SK-N-SH (cell line): ENCODE data around the gene SCRN1.

Experiments used
- POLR2AphosphoS5 ChIP-seq: IDR thresholded peaks from 2 replicates; pipeline ENCODE4 v1.6.1; 2012; ENCODE audit warnings: low read depth, low read length
- TF ChIP-seq, protein P1 (sequence below): fragments of 200-600 bp; sonication (generic); IDR thresholded peaks from 2 replicates; pipeline ENCODE4 v1.6.1; 2017; ENCODE audit warnings: antibody characterized with exemption, mild to moderate bottlenecking, moderate library complexity

GRCh38 chr7:29894256-29894655, 95.3 kb downstream of the SCRN1 start:
- TF ChIP-seq, protein P1, sequence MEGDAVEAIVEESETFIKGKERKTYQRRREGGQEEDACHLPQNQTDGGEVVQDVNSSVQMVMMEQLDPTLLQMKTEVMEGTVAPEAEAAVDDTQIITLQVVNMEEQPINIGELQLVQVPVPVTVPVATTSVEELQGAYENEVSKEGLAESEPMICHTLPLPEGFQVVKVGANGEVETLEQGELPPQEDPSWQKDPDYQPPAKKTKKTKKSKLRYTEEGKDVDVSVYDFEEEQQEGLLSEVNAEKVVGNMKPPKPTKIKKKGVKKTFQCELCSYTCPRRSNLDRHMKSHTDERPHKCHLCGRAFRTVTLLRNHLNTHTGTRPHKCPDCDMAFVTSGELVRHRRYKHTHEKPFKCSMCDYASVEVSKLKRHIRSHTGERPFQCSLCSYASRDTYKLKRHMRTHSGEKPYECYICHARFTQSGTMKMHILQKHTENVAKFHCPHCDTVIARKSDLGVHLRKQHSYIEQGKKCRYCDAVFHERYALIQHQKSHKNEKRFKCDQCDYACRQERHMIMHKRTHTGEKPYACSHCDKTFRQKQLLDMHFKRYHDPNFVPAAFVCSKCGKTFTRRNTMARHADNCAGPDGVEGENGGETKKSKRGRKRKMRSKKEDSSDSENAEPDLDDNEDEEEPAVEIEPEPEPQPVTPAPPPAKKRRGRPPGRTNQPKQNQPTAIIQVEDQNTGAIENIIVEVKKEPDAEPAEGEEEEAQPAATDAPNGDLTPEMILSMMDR = no peak
- TF ChIP-seq POLR2AphosphoS5 = no peak
